Fibroblast of skin of left biceps (primary cell): ENCODE results near the gene UPF2.
"Not testable (repeated sequence)": the region's sequence is repeated elsewhere in the genome, so short reads cannot be mapped to it uniquely, and the experiment has no call there.

Experiments used
- DNase-seq, 2 experiments: peaks; one replicate each; pipeline ENCODE4 v3.0.0-alpha.2; 2013; ENCODE audit warnings: low read depth in 2 of 2

UPF2 gene

GRCh38 chr10:12042409-12042796, 206 bp downstream of the UPF2 start:
- DNase-seq, result no peak

DNA sequence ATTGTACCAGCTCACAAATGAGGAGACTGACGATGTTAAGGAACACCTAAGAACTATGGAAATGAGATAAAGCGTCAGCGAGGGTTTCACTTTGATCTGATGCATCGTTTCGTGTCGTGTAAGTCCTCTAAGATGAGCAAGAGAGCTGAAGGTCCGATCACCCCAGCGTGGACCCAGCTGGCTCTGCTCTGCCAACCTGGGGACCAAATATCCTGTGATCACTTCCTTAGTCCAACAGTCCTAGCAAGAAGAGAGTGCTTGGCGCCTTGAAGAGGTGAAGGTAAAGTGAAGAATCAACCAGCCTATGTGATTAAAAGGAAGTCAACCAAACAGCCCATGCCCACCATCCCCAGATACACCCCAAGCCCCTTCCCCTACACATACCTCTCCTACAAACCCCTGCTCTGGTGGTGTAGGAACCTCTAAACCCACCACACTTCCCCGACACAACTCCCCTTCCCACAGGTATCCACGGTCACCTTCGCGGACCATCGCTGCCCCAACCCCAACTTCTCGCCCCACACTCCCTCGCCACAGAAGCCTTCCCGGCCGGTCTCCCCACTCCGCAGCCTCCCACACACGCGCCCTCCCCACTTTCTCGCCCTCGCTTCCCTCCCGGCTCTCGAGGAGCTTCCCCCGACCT, 722 bp downstream of the UPF2 start:
- DNase-seq, result no peak

DNA sequence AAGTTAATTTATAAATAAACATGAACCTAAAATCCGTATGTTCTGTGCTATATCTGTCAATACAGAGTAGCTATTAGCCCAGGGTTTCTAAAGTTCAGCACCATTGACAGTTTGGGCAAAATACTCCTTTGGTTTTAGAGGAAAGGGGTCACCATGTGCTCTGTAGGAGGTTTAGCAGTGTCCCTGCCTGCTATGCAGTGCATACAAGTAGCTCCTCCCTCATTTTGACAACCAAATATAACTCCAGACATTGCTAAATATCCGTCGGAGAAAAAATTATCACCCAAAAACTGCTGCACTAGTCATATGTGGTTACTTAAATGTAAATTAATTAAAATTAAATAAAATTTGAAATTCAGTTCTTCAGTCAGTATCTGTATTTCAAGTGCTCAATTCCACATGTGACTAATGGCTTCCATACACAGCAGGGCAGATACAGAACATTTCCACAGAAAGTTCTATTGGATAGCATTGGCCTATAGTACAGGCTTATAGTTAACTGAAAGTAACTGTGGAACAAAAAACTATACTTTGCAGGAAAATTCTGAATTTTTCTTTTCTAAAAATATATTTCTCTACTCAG, 6.4 kb downstream of the UPF2 start:
- no peak for DNase-seq

- DNase-seq, result no peak
These were observed 11.2 kb downstream of the UPF2 start for GRCh38 chr10:12031404-12031803.

- DNase-seq, result no peak
These were observed 15.1 kb downstream of the UPF2 start for GRCh38 chr10:12027539-12027938.

GRCh38 chr10:12025591-12025990, 17.0 kb downstream of the UPF2 start:
- no peak for DNase-seq

DNA sequence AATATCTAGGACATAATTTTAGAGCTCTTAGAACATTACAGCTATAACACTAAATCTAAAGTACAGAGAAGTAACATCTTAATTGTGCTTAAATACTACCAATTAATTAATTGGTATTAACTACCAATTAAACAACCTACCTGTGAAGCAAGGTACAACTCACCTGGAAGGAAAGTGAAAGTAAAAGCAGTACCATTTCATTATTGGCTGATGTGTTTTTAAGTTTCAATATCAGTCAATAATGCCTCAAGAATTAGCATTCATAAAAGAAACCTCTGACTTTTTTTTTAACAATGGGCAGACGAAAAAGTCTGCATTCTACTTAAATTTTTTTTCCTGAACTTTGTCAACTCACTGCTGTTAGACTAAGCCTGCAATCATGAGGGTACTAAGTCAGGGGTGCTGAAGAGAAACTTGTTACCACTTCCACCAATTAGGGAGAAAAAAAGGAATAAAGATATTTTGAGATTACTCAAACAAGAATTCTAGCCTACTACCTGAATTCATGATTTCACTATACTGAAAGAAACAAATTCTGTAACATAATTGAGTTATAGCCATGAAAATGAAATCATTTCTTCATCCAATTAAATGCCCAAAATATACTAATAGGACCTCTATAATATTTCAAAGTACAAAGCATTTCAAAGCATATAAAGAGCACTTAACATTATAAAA, 19.9 kb downstream of the UPF2 start:
- DNase-seq, result no peak

- no peak for DNase-seq
These were observed 22.0 kb downstream of the UPF2 start for GRCh38 chr10:12020574-12020973.

- DNase-seq, result no peak
These were observed 23.2 kb downstream of the UPF2 start for GRCh38 chr10:12019283-12019971.

DNA sequence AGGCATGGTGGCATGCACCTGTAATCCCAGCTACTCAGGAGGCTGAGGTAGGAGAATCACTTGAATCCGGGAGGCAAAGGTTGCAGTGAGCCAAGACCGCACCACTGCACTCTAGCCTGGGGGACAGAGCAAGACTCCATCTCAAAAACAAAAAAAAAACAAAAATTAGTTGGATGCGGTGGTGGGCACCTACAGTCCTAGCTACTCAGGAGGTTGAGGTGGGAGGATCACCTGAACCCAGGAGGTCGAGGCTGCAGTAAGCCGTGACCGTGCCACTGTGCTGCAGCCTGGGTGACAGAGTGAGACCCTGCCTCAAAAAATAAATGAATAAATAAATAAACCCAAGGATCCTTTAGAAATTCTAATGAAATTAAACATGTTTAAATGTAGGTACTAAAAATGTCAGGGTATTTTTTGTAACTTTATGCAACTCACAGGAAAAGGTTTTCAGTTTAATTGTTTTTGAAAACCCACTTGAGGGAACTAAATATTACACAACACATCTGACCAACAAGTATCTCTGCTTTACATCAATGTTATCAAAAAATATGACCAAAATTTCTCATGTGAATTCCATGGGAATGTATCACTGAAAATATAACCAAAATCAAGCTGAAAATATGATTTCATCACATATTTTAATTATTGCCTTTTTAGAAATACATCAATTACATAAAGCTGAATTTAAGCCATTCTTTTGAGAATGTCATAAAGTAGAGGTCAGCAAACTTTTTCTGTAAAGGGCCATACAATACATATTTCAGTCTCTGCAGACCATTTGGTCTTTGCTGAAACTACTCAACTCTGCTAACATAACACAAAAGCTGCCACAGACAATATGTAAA, 23.9 kb downstream of the UPF2 start:
- peak; percentile 13 to 18 for DNase-seq

DNA sequence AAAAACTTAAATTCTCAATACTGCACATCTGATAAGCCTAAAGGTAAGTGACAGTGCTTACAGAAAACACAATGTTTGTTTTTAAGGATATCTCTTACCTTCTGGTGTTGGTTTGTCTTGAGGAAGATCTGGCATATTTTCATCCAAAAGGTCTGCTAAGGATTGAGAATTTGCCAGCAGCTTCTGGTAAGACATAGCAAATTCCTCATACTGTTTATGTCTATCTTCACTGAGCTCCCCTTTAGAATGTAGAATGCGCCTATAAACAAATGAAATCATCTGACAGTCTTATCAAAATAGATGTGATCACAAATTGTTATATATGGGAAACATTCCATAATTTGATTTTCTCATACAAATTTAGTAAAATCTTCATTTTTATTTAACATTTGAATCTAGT, 28.7 kb downstream of the UPF2 start:
- no peak for DNase-seq

DNA sequence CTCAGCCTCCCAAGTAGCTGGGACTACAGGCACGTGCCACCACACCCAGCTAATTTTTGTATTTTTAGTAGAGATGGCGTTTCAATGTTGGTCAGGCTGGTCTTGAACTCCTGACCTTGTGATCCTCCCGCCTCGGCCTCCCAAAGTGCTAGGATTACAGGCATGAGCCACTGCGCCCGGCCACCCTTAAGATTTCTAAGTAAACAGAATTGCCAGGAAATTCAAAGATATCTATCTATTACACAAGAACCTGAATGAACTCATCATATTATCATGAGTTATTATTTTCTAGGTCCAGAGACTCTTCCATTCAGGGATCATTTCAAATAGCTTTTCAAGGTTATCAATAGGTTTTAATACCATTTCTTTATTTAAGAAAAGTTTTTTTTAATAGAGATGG, 29.2 kb downstream of the UPF2 start:
- not testable (repeated sequence) for DNase-seq

DNA sequence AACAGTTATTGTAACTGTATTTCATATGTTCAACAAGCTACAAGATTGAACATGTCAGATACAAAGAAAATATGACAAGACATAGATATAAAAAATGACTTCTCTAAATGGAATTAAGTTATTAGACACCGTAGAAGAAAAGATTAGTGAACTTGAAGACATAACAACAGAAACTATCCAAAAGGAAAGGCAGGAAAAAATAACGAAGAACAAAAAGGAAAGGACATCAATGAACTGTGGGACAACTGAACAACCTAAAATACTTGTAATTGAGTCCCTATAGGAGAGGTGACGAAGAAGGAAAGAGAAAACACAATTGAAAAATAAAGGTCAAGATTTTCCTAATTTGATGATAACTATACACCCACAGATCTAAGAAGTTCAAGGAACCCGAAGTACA, 32.3 kb downstream of the UPF2 start:
- no peak for DNase-seq

- DNase-seq, result not testable (repeated sequence)
These were observed 33.8 kb downstream of the UPF2 start for GRCh38 chr10:12008842-12009241.

DNA sequence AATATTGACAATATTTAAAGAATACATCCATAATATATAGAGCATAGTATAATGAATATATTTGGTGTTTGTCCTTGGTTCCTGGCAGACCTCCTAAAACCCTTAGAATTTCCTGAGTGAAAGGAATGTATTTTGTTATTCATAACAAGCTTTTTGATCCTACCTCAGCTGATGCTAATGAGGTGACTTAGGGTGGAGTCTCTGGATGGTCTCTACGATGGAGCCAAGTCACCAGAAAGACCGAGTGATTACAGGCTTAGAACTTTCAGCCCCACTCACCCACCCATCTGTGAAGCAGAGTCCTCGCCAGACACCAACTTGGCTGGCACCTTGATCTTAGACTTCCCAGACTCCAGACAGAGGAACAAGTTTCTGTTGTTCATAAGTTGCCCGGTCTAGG, 35.9 kb downstream of the UPF2 start:
- no peak for DNase-seq

DNA sequence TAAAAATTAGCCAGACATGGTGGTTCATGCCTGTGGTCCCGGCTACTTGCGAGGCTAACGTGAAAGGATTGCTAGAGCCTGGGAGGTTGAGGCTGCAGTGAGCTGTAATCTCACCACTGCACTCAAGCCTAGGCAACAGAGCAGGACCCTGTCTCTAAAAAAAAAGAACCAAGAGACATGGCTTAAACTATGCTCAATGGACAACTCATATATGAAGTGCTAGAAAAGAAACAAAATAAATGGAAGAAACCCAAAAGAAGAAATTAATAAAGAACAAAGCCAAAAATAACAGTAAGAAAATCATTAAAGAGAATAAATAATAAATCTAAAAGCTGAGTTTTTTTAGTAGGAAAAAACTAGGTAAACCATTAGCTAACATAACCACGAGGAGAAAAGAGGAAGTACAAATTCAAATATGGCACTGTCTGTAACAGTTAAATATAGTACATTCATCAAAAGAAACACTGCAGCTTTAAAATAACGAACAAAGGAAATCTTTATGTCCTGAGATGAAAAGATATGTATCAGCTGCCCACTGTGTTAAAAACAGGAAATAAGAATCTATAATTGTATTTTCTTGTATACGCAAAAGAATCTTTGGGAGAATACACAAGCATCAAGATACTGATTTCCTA, 48.7 kb downstream of the UPF2 start:
- no peak for DNase-seq

DNA sequence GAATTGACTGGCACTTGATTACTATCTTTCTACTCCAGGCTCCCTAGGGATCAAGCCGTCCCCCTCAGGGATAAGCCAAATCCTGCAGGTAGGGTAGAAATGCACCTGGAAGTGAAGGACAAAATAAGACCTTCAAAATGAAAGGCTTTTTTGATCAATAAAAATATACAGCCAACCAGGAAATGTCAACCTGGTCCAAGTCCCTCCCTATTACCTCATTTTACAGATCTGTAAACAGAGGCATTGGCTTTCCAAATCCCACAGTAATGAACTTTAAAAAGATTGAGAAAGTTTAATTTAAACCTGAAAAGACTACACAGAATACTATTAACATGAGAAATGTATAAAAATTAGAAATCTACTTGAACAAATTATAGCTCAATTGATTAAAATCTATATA, 53.7 kb downstream of the UPF2 start:
- DNase-seq, result no peak

DNA sequence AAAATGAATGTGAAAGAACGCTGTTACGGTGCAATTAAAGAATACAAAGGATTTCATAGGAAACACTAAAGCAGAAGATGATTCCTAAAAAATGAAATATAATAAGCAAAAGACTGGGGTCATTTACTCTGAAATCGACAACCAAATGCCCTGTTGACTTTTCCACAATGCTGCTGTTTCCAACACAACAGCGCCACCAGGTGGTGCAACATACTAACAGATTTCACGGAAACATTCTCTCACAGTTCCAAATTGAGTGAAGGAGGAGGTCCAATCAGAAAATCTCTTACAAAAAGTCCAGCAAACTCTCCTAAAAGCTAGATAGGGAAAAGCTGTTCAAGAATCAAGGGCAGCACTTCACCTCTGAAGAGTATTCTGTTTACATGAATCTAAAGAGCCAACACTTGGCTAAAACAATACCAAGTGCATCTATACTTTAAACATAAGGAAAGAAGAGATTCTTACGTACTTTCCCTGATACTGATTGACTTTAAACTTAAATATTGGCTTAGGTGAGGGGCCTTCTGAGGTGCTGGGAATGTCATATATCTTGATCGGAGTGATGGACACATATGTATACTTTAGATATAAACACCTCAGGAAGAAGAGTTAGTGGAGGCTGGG, 55.9 kb downstream of the UPF2 start:
- DNase-seq, result peak; percentile 40 to 50

- DNase-seq, result no peak
These were observed 60.4 kb downstream of the UPF2 start for GRCh38 chr10:11982253-11982652.

DNA sequence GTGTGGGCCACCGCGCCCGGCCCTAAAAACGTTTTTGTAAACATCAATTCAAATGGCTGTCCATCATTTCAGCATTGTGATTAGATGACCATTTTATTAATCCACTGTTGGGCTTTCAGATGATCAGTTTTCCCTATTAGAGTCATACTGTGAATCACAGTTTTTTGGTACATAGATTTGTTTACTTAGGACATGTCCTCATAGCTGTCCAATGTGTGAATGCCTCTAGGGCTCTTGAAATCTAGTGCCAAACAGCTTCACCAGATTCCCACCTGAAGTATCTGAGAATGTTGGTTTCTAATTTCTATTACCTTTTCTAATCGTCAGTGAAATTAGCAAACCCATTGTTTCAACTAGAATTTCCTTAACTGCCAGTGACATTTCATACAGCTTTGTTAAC, 66.8 kb downstream of the UPF2 start:
- DNase-seq, result no peak

DNA sequence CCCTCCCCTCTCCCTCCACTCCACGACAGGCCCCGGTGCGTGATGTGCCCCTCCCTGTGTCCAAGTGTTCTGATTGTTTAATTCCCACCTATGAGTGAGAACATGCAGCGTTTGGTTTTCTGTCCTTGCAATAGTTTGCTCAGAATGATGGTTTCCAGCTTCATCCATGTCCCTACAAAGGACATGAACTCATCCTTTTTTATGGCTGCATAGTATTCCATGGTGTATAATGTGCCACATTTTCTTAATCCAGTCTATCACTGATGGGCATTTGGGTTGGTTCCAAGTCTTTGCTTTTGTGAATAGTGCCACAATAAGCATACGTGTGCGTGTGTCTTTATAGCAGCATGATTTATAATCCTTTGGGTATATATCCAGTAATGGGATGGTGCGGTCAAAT, 70.1 kb downstream of the UPF2 start:
- DNase-seq, result not testable (repeated sequence)
